Upper lobe of right lung (tissue), 1 donor: ENCODE data around the gene DSCAM. TPM values are rescaled to one million over a fixed set of nuclear protein-coding genes. Genes with fewer than 3 reads are reported as not detected.

Experiments
- ATAC-seq: fragments of 200-7000 bp; cut with Tn5 transposase; one replicate; pipeline ENCODE4 v1.9.1; 2020; ENCODE audit warnings: mild to moderate bottlenecking, moderate library complexity
- DNase-seq: peaks from one replicate; pipeline ENCODE4 v3.0.0-alpha.2; 2020
- H3K27ac ChIP-seq: fragments of 200-600 bp; one replicate; pipeline ENCODE4 v1.8.0; 2022
- H3K27me3 ChIP-seq: fragments of 200-600 bp; one replicate; pipeline ENCODE4 v1.8.0; 2022; ENCODE audit warnings: mild to moderate bottlenecking
- H3K36me3 ChIP-seq: fragments of 200-600 bp; one replicate; pipeline ENCODE4 v1.8.0; 2022
- H3K4me1 ChIP-seq: fragments of 200-600 bp; one replicate; pipeline ENCODE4 v1.8.0; 2022
- H3K4me3 ChIP-seq: fragments of 200-600 bp; one replicate; pipeline ENCODE4 v1.8.0; 2022; ENCODE audit warnings: mild to moderate bottlenecking
- H3K9me3 ChIP-seq: fragments of 200-600 bp; one replicate; pipeline ENCODE4 v1.8.0; 2022
- CTCF ChIP-seq: fragments of 200-600 bp; IDR thresholded peaks from one replicate; pipeline ENCODE4 v1.8.0; 2022; ENCODE audit warnings: antibody characterized with exemption
- intact Hi-C: fragments of 100-400 bp; cut with DNase I; formaldehyde crosslinking; loops from one replicate; pipeline ENCODE4 v1.11.0; 2022
- total RNA-seq: library from RNA; stranded (reverse); fragmentation: NEBNext Ultra II Directional; extraction: Animal tissue kit (Norgen Biotek cat#: 25700); gene quantifications from one replicate; pipeline ENCODE4 v1.2.1, GENCODE V29; 2021
- donor health status: DM: no; HTN: yes; CAD: no; lungs with severe emphysema.

Gene DSCAM
- total RNA-seq, 1 donor from 2014 or later = not detected

- no peaks in the 10 kb centered on the region for H3K4me1 ChIP-seq
- no peak for DNase-seq
- TF ChIP-seq CTCF = no peak
- no peaks in the 10 kb centered on the region for H3K36me3 ChIP-seq
- intact Hi-C loops = no loop called here
- no peak overlapping the region for H3K4me3 ChIP-seq
- no peaks in the 10 kb centered on the region for H3K27me3 ChIP-seq
- no peak overlapping the region for H3K27ac ChIP-seq
- H3K9me3 ChIP-seq = no peaks in the 10 kb centered on the region
- no peak for ATAC-seq
These were observed 200.3 kb downstream of the DSCAM start for GRCh38 chr21:40646651-40647050.

- no peak for ATAC-seq
- Histone ChIP-seq H3K27ac (no peak overlapping the region), H3K27me3 (no peaks in the 10 kb centered on the region), H3K4me1 (no peaks in the 10 kb centered on the region), H3K36me3 (no peaks in the 10 kb centered on the region), H3K9me3 (no peaks in the 10 kb centered on the region), H3K4me3 (no peak overlapping the region)
- TF ChIP-seq CTCF = no peak
- no peak for DNase-seq
- intact Hi-C loops = no loop called here
These were observed 205.9 kb downstream of the DSCAM start for GRCh38 chr21:40641042-40641441.

- Histone ChIP-seq H3K4me1 (no peaks in the 10 kb centered on the region), H3K36me3 (no peaks in the 10 kb centered on the region), H3K9me3 (no peaks in the 10 kb centered on the region), H3K27ac (no peak overlapping the region), H3K27me3 (no peaks in the 10 kb centered on the region), H3K4me3 (no peak overlapping the region)
- ATAC-seq (peak; percentile 21), DNase-seq (no peak)
- intact Hi-C loops = no loop called here
- no peak for TF ChIP-seq CTCF
These were observed 206.6 kb downstream of the DSCAM start for GRCh38 chr21:40640266-40640789.

- ATAC-seq (no peak), DNase-seq (no peak)
- intact Hi-C loops = no loop called here
- Histone ChIP-seq H3K9me3 (no peaks in the 10 kb centered on the region), H3K27me3 (no peaks in the 10 kb centered on the region), H3K27ac (no peak overlapping the region), H3K36me3 (no peaks in the 10 kb centered on the region), H3K4me1 (no peaks in the 10 kb centered on the region), H3K4me3 (no peak overlapping the region)
- TF ChIP-seq CTCF = no peak
These were observed 207.3 kb downstream of the DSCAM start for GRCh38 chr21:40639616-40640194.

GRCh38 chr21:40638466-40639251 is 208.3 kb downstream of the DSCAM start:
- ATAC-seq = no peak
- no peaks in the 10 kb centered on the region for H3K9me3 ChIP-seq
- no peak for TF ChIP-seq CTCF
- H3K4me3 ChIP-seq = no peak overlapping the region
- intact Hi-C loops = no loop called here
- H3K27me3 ChIP-seq = no peaks in the 10 kb centered on the region
- no peaks in the 10 kb centered on the region for H3K4me1 ChIP-seq
- DNase-seq = no peak
- H3K36me3 ChIP-seq = no peaks in the 10 kb centered on the region
- no peak overlapping the region for H3K27ac ChIP-seq
